GM18861 (cell line): ENCODE data around the gene ANO7.

ENCODE experiments used
- ATAC-seq: cut with Tn5 transposase; IDR thresholded peaks from one replicate; pipeline ENCODE4 v1.9.1; 2021; ENCODE audit not compliant: unreplicated experiment

ANO7 gene, protein sequence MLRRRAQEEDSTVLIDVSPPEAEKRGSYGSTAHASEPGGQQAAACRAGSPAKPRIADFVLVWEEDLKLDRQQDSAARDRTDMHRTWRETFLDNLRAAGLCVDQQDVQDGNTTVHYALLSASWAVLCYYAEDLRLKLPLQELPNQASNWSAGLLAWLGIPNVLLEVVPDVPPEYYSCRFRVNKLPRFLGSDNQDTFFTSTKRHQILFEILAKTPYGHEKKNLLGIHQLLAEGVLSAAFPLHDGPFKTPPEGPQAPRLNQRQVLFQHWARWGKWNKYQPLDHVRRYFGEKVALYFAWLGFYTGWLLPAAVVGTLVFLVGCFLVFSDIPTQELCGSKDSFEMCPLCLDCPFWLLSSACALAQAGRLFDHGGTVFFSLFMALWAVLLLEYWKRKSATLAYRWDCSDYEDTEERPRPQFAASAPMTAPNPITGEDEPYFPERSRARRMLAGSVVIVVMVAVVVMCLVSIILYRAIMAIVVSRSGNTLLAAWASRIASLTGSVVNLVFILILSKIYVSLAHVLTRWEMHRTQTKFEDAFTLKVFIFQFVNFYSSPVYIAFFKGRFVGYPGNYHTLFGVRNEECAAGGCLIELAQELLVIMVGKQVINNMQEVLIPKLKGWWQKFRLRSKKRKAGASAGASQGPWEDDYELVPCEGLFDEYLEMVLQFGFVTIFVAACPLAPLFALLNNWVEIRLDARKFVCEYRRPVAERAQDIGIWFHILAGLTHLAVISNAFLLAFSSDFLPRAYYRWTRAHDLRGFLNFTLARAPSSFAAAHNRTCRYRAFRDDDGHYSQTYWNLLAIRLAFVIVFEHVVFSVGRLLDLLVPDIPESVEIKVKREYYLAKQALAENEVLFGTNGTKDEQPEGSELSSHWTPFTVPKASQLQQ

DNA sequence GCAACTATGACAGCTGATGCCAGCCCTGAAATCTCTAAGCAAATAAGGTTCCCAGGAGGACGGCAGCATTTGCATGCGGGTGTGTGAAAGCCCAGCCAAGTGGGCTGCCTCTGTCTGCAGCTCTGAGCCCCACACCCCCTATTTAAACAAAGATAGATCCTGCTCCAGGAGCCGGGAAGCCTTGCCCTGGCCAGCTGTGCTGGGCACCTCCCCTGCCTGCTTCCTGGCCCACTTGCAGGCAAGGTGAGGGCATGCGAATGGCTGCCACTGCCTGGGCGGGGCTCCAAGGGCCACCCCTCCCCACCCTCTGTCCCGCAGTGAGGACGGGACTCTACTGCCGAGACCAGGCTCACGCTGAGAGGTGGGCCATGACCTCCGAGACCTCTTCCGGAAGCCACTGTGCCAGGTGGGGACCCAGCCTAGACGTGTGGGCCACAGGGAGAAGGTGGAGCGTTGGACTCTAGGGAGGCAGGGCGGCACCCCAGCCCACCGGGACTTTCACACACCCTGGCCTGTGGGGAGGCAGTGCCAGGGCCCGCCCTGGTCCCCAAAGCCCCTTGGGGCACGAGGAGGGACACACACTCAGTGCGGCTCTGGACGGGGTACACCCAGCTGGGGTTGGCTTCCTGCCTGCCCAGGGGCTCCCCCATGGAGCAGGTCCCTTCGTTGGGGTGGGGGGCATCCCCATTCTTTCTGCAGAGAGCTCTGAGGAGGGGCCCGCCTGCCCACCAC is at the start of gene ANO7:
ANO7 (plus strand) TSS at position 317 of the 732 bp plus-strand sequence. CDS start 1,387 bp downstream, outside the sequence.
- ATAC-seq, result no peak

DNA sequence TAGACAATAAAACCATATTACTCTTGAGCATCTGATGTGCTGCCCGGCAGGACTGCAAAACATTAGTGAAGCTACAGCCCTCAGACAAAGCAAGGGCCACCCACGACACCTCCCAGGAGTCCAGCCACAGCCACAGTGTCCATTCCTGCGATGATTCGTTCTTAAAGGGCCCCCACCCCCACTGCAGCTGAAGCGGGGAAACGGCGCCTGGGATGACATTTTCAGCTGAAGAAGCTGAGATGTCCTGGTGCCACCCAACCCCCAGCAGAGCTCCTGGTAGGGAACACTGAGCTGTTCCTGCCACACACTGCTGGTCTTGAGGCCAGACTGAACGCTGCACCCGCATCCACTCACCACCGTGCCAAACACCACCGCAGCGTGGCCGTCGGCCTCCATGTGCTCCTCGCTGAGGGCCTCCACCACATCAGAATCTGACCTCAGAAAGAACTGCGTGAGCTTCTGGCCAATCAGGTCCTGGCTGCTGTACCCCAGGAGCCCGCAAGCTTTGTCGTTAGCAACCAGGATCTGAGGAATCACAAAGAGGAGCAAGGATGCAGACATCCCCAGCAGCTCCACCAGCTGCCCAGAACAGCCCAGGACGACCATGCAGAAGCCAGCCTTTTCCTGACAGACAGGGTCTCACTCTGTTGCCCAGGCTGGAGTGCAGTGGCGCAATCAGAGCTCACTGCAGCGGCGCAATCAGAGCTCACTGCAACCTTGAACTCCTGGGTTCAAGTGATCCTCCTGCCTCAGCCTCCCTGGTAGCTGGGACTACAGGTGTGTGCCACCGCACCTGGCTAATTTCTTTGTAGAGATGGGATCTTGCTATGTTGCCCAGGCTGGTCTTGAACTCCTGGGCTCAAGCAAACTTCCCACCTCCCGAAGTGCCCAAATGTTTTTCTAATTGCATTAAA is 48.7 kb upstream of the ANO7 start:
- no peak for ATAC-seq

DNA sequence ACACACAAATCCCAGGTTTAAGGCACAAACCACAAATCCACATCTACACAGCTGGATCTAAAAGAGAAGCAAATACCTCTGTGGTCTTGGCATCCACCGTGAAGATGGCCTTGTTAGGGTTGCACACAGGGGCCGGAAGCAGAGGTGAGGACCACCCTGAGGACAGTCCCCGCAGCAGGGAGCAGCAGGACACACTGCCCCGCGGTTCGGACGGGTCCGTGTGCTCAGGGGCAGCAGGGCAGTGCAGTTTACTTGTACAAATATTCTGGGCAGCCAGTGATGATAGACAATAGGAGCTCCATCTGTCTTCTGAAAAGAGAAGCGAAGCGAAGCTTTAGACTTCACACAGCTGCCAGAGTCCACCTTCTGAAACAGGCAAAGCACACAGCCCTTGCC is 48.0 kb upstream of the ANO7 start:
- no peak for ATAC-seq

DNA sequence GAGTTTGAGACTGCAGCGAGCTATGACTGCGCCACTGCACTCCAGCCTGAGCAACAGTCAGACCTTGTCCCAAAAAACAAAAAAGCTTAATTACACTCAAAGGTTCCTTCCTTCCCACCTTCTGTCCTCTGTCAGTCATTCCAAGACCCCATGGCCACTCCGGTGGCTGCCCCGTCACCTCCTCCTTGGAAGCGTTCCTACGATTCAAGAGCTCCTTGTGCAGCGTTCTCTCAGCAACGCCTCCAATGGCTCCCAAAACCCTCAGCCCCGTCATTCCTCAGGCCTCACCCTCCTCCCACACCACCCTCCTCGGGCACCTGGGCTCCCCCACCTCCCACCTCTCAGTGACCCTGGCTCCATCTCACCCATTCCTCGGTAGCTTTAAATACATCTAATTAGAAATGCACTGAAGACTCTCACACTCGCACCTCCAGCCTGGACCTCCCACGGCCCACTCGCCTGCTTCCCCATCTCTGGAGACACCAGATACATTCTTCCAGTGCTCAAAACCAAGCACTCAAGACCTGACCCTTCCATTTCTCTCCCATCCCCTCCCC is 47.2 kb upstream of the ANO7 start:
- no peak for ATAC-seq

DNA sequence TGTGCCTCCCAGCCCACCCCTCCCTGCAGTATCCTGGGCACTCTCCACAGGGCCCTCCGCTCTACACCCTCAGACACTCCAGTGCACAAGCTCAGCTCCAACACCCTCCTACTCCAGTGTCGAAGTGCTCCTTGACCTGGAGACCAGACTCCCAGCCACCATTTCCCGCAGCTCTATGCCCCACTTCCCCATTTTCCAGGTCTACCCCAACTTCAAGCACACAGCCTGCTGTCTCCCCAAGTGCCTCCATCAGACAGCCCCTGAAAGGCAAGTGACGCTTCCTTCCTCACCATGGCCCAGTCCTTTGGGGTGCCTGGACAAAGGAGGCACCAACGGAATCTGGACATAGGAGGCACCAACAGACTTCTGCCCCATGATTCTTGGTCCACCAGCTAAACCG is 46.4 kb upstream of the ANO7 start:
- ATAC-seq, result no peak

DNA sequence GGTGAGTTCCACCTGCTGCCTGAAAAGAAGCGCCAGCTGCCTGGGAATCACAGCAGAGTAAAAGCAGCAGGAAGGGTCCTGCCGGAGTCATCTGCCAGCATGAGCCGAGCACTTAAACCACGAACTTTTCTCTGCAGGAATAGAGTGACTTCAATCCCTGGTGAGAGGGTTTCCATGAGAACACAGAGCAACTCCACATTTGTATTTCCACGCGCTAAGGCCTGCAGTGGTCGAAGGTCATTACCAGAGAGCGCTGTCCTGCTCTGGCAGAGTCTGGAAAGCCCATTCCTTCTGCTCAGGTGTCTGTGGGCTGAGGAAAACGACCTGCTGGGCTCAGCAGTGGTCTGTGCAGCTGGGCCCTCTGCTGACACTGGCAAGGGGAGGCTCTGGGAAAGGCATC is 45.9 kb upstream of the ANO7 start:
- ATAC-seq, result no peak

DNA sequence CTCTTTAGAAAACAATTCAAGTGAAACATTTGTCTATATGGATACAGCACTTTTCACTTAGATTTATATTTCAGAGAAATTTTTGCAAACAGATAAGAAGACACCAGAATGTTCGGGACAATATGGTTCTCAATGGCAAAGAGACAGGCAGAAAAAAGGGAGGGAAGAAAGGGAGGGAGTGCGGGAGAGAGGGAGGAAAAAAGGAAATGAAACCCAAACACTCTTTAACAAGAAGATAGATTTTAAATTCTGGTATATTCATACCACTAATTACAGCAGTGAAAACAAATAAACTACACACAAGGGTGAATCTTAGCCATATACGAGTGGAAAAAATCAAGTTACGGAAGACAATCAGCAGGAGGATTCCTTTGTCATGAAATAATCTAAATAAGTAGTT is 42.2 kb upstream of the ANO7 start:
- no peak for ATAC-seq

DNA sequence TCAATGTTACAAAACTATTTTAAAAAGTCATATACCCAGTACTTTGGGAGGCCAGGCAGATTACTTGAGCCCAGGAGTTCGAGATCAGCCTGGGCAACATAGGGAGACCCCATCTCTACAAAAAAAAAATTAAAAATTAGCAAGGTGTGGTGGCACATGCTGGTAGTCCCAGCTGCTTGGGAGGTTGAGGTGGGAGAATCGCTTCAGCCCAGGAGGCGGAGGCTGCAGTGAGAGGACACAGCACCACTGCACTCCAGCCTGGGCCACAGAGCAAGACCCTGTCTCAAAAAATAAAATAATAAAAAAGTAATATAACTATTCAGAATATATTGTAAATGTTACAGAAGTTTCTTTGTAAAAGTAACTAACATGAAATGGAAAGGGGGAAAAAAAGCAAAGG is 41.1 kb upstream of the ANO7 start:
- no peak for ATAC-seq

DNA sequence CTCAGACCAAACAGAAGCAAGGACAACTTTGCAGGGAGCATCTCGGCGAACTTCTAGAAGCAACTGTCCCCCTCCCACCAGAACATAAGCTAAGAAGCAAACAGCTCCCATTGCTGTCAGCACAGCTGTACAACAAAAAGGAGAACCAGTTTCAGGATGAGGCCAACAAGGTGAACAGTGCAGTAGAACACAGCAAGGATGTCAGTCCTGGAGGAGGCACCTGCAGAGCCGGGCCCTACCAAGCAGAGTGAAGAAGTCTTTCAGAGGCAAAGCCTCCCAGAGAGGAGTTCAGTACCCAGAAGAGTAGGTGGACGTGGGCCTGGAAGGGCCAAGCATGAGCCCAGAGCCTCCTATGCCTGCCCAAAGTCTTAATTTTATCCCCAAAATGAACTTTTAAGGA is 40.2 kb upstream of the ANO7 start:
- no peak for ATAC-seq

DNA sequence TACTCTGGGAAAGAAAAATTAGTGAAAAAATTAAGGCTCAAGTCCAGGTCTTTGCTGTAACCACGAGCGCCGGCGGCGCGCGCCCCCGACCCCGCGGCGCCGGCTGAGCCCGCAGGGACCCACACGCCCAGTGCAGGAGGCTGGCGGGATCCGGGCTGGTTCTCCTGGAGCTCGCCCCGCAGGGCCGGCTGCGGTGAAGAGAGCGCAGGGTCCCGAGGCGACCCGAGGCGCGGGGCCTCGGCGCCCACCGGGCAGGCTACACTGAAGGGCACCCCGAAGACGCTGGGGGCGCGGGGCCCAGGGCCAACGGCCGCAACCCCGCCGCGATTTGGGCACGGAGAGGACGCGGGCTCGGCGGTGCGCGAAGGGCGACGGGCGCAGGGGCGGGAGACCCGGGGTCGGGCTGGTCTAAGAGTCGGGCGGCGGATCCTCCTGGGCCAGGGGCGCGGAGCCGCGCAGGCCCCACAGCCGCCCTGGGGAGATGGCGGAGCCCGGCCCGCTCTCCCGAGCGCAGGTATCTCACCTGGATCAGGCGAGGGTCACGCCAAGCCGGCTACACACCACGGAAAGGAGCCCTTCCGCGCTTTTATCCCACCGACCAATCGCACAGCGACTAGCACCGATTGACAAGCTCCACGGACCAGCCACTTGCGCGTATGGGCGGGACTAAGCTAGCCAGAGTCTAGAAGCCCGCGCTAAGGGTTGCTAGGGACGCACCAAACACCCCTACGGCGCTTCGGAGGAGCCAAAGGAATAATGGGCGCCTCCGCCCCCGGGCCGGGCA is 39.4 kb upstream of the ANO7 start, which contains the start of gene PASK:
PASK (minus strand) TSS at position 582 of the 784 bp plus-strand sequence. CDS start 6,440 bp downstream, outside the sequence.
- peak; percentile 62 for ATAC-seq

DNA sequence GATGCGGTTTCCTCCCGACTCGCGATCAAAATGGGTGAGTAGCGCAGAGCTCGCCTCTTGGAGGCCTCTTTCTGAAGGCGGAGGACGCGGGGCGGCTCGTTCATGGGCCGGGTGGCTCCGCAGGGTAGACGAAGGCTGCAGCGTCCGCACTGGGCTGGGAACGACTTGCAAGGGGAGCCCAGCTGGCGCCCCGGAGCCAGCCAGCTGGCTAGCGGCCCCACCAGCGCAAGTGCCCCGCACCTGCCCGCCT is 38.9 kb upstream of the ANO7 start:
- peak; percentile 2 for ATAC-seq

DNA sequence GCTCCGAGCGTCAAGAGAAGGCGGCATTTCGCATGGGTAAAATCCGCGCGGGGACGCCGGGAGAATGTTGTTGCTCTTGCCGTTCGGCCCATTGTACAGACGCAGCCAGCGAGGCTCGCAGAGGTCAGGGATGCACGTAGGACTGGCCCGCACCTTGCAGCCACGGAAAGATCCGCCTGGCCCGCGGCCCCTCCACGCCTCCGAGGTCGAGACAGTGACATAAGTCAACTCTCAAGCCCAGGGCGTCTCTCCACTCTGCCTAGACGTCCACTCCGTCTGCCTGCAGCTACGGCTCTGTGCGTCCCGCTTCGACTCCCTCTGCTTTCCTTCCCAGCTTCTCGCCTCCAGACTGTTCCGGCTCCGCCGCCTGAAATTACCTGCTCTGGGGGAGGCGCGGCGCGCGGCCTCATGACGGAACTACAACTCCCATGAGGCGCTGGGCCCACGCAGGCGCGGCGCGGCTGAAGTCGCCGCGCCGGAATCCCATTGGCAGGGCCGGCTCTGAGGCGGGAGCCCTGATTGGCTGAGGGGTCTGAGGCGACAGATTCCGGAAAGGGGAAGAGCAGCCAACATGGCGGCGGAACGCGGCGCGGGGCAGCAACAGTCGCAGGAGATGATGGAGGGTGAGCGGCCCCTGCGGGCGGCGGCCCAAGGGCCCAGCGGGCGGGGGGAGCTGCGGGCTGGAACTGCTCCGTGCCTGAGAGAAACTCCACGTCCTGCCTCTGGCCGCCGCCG is 38.4 kb upstream of the ANO7 start, which contains the start of gene PPP1R7:
PPP1R7 (plus strand) TSS at position 543 of the 735 bp plus-strand sequence; CDS start at position 572, 29 bp downstream.
- peak; percentile 61 for ATAC-seq

DNA sequence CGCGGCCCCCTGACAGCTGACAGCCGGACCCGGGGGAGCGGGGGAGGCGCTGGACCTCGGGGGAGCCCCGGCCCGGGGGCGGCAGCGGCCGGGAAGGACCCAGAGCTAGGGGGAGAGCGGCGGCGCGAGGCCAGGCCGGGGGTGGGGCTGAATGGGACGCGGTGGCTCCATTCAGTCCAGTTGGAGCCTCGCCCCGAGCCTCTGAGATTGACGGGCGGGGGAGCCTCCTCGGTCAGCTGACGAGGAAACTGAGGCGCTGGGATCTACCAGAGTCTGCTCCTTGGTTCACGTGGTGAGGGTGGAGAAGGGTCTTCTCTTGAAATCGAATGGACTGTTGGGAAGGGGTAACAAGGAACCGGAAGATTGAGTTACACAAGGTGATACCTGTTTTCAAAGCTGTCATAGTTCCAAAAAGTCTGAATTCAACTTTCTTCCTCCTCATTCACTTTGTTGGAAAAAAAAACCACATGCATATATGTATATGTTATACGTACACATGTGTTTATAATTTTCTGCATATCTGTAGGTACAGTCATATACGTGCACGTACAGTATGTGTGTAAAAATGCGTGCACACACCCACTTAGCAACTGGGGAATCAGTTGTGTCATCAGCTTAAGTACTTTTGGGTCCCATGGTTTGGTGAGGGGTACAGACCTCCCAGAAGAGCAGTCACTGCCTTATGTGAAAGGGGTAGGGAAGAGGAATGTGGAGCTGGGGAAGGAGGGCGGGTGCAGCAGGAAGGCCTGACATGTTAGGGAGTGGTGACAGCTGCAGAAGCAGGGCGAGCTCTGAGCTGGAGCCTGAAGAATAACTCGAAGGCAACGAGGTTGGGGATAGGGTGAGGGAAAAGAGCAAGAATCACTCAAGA is 37.6 kb upstream of the ANO7 start:
- no peak for ATAC-seq

DNA sequence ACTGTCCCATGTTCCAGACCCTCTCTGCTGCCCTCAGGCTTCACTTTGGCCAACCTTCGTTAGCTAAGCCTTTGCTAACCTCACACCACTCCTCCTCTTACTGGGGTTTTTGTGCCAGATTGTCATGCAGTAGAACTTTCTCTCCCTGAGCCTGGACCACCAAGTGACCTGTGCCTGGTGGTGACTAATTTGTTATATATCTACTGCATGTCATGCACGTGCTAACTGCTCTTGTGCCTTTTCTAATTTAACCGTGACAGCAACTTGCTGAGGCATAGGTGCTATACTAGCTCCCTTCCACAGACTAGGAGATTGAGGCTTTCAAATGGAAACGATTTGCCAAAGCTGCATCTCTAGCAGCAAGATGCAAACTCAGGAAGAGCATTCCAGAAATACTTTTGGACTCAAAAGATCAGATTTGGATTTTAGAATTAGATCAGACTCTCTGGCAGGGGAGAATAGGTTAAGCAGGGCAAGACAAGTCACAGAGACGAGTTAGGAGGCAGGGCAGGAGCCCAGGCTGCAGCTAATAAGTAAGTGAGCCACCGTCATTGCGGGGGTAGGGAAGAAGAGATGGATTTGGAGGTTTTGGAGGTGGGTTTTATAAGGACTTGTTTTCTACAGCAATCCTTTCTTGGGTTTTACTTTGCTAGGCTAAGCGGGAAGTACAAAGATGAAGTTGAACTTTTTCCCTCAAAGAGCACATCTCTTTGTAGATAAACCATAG is 36.4 kb upstream of the ANO7 start:
- no peak for ATAC-seq

DNA sequence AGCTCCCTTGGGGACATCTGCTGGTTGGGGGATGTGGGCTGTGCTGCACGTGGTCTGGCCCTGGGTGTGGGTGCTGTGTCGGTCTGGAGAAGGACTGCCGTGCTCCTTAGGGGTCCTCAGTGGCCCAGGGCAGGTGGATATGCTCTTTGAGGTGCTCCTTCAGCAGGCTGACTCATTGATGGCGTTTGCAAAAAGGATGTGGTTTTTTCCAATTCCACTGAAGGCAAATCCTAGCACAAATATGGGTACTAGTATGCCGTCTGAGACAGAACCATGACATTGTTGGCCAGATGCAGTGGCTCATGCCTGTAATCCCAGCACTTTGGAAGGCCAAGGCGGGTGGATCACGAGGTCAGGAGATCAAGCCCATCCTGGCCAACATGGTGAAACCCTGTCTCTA is 34.9 kb upstream of the ANO7 start:
- ATAC-seq, result no peak

DNA sequence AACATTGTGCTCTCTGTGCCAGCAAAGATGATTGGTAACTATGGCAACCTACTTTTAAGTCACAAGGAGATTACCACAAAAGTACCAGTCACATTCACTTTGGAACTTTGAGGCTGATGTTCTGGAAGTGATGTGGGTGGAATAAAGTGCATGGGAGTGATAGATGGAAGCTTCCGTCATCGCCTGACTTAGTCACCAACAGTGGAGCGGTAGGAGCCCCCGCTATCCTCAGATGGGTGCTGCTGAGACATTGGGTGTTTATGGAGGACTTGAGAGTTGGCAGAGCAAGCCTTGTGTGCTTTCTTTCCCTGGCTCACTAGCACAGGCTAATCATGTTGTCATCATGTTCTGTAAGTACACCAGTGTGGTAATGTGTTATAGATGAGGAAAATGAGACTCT is 33.6 kb upstream of the ANO7 start:
- no peak for ATAC-seq

DNA sequence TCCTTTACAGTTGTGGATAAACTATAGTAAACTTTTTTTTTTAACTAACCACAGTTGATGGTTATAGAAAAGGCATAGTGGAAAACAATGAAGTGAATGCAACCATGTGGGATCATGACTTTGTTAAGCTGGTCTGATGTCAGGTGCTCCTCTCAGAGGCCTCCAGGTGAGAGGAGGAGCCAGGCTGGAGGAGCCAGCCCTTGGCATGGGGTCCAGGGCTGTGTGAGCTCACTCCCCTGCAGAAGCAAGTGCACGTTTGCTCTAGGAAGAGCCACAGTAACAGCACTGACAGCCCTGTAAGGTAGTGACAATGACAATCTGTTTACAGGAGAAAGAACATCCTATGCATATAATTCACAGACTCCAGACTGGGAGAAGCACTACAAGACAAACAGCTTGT is 32.5 kb upstream of the ANO7 start:
- ATAC-seq, result no peak
